HG03095 (cell line): ENCODE results near the gene BTBD7.
"Not testable (repeated sequence)": the region's sequence is repeated elsewhere in the genome, so short reads cannot be mapped to it uniquely, and the experiment has no call there.

Source experiments
- ATAC-seq: cut with Tn5 transposase; IDR thresholded peaks from one replicate; pipeline ENCODE4 v1.9.1; 2021; ENCODE audit warnings: moderate library complexity; ENCODE audit not compliant: unreplicated experiment

BTBD7 gene

GRCh38 chr14:93249128-93249831, 83.6 kb downstream of the BTBD7 start:
- no peak for ATAC-seq

- ATAC-seq = no peak
Observed at GRCh38 chr14:93246534-93246933, 86.3 kb downstream of the BTBD7 start.

- ATAC-seq = no peak
Observed at GRCh38 chr14:93245764-93246420, 86.9 kb downstream of the BTBD7 start.

- no peak for ATAC-seq
Observed at GRCh38 chr14:93240678-93241000, 92.2 kb downstream of the BTBD7 start.

GRCh38 chr14:93239869-93240677, 92.8 kb downstream of the BTBD7 start:
- no peak for ATAC-seq

GRCh38 chr14:93234798-93235197, 98.0 kb downstream of the BTBD7 start:
- ATAC-seq = no peak

- not testable (repeated sequence) for ATAC-seq
Observed at GRCh38 chr14:93233078-93233477, 99.8 kb downstream of the BTBD7 start.

GRCh38 chr14:93232159-93232558, 100.7 kb downstream of the BTBD7 start:
- no peak for ATAC-seq

GRCh38 chr14:93231129-93231979, 101.5 kb downstream of the BTBD7 start:
- ATAC-seq = no peak

- ATAC-seq = no peak
Observed at GRCh38 chr14:93230539-93230938, 102.3 kb downstream of the BTBD7 start.

GRCh38 chr14:93228550-93228949, 104.3 kb downstream of the BTBD7 start:
- ATAC-seq = no peak

GRCh38 chr14:93223565-93223964, 109.3 kb downstream of the BTBD7 start:
- ATAC-seq = no peak

- ATAC-seq = no peak
Observed at GRCh38 chr14:93220509-93220908, 112.3 kb downstream of the BTBD7 start.

GRCh38 chr14:93219103-93219726, 113.6 kb downstream of the BTBD7 start:
- peak; percentile 68 for ATAC-seq

GRCh38 chr14:93214598-93214997, 118.2 kb downstream of the BTBD7 start:
- no peak for ATAC-seq

- ATAC-seq = peak; percentile 70
Observed at GRCh38 chr14:93212432-93212831, 120.4 kb downstream of the BTBD7 start.

- ATAC-seq = peak; percentile 37
Observed at GRCh38 chr14:93207468-93208308, 125.1 kb downstream of the BTBD7 start.

GRCh38 chr14:93206793-93207467, 125.9 kb downstream of the BTBD7 start, which contains the start of the genes GON7 and UBR7:
TSS of gene GON7 (minus strand) at chr14:93207065. CDS start at chr14:93207037, 28 bp downstream.
TSS of gene UBR7 (plus strand) at chr14:93207256. CDS start at chr14:93207292, 36 bp downstream.
- ATAC-seq = peak; percentile 82
